Skeletal muscle satellite cell (primary cell): ENCODE measurements around the gene STARD13.

Experiments
- H3K27me3 ChIP-seq: 2 replicates; pipeline ENCODE4 v1.7.0; 2013; ENCODE audit warnings: low read length; ENCODE audit not compliant: control insufficient read depth, insufficient read depth
- H3K36me3 ChIP-seq: 2 replicates; pipeline ENCODE4 v1.7.0; 2013; ENCODE audit warnings: mild to moderate bottlenecking, control low read depth, low read length; ENCODE audit not compliant: insufficient read depth
- H3K4me1 ChIP-seq: 2 replicates; pipeline ENCODE4 v1.7.0; 2013; ENCODE audit warnings: low read length; ENCODE audit not compliant: control insufficient read depth, insufficient read depth
- H3K4me2 ChIP-seq: 2 replicates; pipeline ENCODE4 v1.7.0; 2013; ENCODE audit warnings: mild to moderate bottlenecking, low read length
- H3K4me3 ChIP-seq: 2 replicates; pipeline ENCODE4 v1.7.0; 2013; ENCODE audit warnings: low read length
- H3K9ac ChIP-seq: 2 replicates; pipeline ENCODE4 v1.7.0; 2013; ENCODE audit warnings: mild to moderate bottlenecking, low read depth, low read length, moderate library complexity
- H3K9me3 ChIP-seq: replicated peaks from 2 replicates; pipeline ENCODE4 v1.7.0; 2013; ENCODE audit warnings: mild to moderate bottlenecking, control low read depth, low read length

The STARD13 gene

DNA sequence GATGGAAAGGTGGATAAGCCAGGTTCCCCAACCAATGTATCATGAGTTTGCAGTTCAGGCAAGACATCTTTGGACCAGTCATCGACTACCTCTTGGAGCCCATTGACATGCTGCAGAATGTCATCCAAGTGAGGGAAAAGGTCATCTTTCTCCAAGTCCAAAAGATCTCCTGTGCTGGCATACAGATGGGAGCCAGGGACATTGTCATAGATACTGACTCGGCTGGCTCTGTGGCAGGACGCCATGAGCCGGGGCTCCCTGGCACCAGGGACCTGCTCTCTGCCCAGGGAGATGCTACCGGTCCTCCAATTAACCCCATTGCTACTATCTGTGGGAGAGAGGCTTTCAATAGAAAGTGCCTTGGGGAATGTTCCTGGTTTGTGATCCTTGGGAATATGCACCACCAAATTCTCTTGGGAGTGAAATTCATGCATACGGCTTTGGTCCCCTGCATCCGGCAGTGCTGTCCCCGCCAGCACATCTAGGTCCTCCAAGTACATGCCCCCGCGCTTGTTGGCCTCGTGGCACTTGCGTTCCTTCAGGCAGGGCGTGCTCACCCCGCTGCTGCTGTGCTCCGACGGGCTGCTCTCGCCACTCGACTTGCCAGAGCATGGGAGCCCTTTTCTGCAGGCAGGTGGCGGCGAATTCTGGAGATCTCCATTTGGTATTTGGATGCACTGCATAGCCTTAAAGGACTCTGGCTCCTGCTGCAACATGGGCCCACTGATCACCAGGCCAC lies 156.3 kb downstream of the STARD13 start:
- Histone ChIP-seq H3K4me3 (no peak overlapping the region), H3K9me3 (no peaks in the 10 kb centered on the region), H3K4me2 (no peak overlapping the region), H3K36me3 (peaks cover 72% of the 10 kb centered on the region), H3K9ac (no peak overlapping the region), H3K27me3 (no peaks in the 10 kb centered on the region), H3K4me1 (peaks cover 61% of the 10 kb centered on the region)

DNA sequence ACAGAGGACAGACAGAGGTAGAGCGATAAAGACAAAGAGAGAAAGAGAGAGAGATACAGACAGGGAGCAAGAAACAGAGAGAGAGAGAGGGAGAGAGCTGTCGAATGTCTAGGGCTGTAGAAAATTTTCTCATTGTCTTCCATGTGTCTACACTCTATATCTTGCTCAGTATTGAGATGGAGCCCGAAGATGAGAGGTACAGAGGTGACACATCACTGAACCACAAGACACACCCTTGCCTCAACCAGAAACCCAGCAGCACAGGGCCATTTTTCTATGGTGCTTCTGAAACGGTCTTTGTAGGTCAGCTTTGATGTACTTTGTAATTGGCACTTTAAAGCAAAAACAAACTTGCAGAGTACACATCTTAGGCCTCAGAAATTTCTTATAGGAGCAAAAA lies 157.4 kb downstream of the STARD13 start:
- Histone ChIP-seq H3K4me2 (peak overlapping the region; percentile 4), H3K9ac (peak overlapping the region; percentile 69), H3K27me3 (no peaks in the 10 kb centered on the region), H3K4me1 (peaks cover 52% of the 10 kb centered on the region), H3K36me3 (peaks cover 72% of the 10 kb centered on the region), H3K9me3 (no peaks in the 10 kb centered on the region), H3K4me3 (no peak overlapping the region)

DNA sequence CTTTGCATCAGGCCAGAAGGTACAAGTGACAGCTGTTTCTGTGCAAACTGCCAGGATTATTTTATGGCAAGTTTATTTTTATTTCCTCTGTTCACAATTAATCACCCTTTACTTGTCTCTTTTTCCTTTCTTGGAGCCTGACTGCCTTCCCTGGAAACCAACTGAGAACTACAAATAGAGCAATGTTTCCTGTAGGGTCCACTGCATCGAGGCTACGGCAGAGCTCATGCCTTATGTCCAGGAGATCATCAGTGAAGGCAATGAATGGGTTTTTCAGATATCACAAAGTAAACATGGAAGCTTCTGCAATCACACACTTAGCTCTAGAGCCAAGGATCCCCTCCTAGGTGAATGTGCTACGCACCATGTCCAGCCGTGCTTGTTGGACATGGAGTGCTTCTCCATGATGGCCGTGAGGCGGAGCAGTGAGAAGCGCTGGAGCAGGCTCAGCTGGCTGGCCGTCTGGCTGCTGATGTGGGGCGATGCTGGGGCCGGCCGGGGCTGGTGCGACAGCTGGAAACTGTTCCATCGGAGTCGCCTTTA lies 158.5 kb downstream of the STARD13 start:
- Histone ChIP-seq H3K27me3 (no peaks in the 10 kb centered on the region), H3K9ac (peak overlapping the region; percentile 69), H3K4me1 (peaks cover 43% of the 10 kb centered on the region), H3K9me3 (no peaks in the 10 kb centered on the region), H3K4me3 (peak overlapping the region; percentile 20), H3K36me3 (peaks cover 76% of the 10 kb centered on the region), H3K4me2 (peak overlapping the region; percentile 63)

DNA sequence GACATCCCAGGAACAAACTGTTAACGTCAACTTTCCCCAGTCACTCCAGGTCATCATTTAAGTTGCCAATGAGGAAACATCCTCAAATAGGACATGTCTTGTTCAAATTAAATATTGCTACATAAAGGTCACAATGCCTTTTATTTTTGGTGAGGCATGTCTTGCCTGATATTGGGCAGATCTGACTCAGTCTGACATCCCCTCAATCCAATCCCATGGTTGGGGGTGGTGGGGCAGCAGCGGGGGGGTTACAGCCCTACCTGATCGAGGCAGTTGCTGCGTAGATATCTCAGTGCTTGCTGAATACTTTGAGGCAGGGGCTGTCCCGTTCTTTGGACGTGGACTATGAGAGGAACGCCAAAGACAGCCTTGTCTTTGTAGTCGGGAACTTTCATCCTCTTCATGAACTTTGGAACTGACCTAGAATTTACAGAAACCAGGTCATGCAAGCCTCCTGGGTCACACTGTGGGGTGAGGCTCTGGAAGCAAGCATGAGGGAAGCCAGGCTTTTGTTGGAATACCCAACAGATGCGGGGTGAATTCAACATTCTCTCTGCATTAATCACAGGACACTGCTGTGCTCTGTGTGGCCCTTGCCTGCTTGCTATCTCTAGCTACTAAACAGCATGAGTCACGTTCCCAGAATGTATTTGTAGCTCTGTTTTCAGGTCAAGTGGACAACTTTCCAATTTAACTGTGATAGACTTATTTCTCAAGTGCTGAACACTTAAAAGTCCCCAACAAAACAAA lies 159.6 kb downstream of the STARD13 start:
- Histone ChIP-seq H3K4me2 (peak overlapping the region; percentile 63), H3K27me3 (no peaks in the 10 kb centered on the region), H3K4me3 (peak overlapping the region; percentile 21), H3K9me3 (no peaks in the 10 kb centered on the region), H3K4me1 (peaks cover 43% of the 10 kb centered on the region), H3K9ac (peak overlapping the region; percentile 69), H3K36me3 (peaks cover 69% of the 10 kb centered on the region)

DNA sequence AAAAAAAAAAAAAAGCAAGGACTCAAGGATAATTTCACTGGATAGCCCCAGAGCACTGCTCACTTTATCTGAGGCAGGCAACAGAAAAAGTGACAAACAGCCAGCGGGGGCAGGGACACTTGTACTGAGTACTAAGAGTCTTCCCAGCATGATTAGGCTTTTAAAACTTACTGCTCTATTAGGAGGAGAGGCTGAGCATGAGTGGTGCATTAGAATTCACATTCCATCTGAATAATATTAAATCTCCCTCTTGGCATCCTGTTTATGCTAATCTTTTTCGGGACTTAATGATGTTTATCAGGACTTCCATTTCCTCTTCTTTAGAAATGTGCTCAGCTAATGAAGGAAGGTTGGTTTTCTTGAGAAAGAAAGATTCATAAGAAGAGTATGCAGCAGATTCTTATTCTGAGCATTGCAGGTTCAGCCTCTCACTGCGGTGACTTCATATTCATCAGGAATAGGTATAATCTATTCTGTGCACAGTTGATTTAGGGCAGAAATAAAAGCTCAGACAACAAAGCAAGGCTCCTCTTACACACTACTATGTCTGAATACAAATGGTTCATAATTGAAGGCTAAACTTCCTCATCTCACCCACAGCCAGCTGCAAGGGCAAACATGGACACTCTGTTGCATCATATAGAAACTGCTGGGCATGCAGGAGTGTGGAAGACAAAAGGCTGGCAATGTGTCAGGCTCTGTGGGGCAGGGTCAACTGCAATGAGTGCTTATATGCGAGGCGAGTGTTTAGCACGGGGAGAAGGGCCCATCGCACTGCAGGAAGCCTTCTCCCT lies 162.3 kb downstream of the STARD13 start:
- peaks cover 39% of the 10 kb centered on the region for H3K4me1 ChIP-seq
- H3K4me2 ChIP-seq, result no peak overlapping the region
- H3K4me3 ChIP-seq, result no peak overlapping the region
- peaks cover 69% of the 10 kb centered on the region for H3K36me3 ChIP-seq
- H3K27me3 ChIP-seq, result no peaks in the 10 kb centered on the region
- H3K9ac ChIP-seq, result no peak overlapping the region
- no peaks in the 10 kb centered on the region for H3K9me3 ChIP-seq

DNA sequence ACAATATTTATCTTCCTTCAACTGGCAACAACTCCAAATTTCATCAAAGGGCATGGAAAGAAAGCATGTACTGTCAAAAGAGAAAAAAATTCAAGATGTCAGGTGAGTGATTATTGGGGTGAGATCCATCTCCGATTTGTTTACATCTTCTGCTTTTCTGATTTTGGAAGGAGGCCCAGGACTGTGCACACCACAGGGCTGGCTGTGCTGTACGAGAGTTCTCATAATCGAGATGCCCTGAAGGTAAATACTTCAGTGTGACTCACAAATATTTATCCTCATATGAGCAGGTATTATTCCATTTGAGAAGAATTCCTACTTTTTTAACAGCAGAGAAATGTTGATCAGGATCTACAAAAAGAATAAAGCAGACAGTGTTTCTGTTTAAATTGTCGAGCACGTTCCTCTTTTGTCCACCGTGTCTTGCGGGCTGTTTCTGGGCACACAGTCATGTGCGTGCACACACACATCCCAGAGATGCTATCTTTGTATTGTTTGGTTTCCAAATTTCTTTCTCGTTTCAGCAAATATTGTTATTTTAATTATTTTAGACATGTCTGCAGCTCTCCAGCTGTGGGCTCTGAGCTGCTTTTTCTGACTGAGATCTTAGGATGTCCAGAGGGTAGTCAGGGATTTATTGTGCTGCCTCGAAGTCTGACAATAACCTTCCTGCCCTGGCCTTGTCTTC lies 165.6 kb downstream of the STARD13 start:
- H3K4me1 ChIP-seq, result peaks cover 7% of the 10 kb centered on the region
- no peak overlapping the region for H3K9ac ChIP-seq
- H3K27me3 ChIP-seq, result no peaks in the 10 kb centered on the region
- H3K9me3 ChIP-seq, result no peaks in the 10 kb centered on the region
- H3K36me3 ChIP-seq, result peaks cover 90% of the 10 kb centered on the region
- H3K4me3 ChIP-seq, result no peak overlapping the region
- H3K4me2 ChIP-seq, result no peak overlapping the region

DNA sequence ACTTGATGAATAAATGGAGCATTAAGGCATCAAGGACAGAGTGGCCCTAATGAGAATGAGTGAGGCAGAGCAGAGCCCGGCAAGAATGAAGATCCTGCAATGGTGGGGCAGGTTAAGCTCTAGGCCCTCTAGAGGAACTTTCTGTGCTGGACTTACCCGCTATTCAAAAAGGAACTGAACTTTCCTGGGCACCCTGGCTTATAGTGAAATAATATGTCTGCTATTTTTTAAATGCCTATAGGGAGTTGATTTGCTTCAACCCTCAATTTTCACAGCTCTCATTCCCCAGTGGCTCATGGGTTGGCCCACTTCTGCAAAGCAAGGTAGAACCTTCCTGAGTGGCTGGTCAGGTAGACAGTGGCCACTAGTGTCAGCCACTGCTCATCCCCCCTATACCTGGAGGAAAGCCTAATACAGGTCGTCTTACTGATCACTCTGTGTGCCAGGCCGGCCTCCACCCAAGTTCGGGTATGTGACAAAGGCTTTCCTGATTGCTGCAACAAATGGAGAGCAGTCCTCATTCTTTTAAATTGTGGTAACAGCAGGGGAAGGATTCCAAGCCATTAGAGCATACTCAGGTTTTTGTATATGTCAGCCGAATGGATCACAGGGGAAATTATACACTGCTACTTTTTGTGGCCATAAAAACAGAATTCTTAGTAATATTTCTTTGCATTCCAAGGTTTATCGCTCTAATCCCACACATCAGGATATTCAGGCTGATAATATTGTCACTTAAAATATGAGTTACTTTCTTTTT lies 166.4 kb downstream of the STARD13 start:
- no peak overlapping the region for H3K4me2 ChIP-seq
- H3K36me3 ChIP-seq, result peaks cover 90% of the 10 kb centered on the region
- no peak overlapping the region for H3K9ac ChIP-seq
- no peaks in the 10 kb centered on the region for H3K27me3 ChIP-seq
- H3K4me3 ChIP-seq, result no peak overlapping the region
- no peaks in the 10 kb centered on the region for H3K9me3 ChIP-seq
- H3K4me1 ChIP-seq, result peaks cover 4% of the 10 kb centered on the region

DNA sequence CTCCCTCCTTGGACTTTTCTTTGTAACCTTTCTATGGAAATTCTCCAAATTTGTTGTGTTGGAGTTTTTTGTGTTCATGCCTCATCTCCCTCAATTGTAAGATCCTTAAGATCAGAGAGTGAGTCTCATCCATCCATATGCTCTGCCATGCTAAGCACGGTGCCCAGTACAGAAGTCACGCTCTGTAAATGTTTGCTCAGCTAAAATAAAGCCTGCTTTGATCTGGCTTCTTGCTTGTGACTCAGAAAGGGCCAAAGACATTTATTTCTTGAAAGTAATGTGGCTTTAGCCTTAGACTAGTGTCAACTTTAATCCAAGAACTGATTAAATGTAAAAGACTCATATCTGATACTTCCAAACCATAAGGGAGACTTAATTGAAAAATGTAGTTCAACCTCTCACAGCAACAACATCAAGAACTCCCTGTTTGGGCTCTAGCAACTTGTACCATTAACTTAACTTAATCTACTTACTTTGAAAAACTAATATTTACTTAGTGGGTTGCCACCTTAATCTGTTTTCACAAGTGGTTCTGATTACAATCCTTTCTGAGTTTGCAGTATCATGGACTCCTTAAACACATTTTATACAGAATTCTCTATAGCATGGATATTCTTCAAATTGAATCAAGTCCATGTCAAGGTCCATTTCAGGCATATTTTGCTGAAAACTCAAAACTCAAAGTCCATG lies 169.1 kb downstream of the STARD13 start:
- Histone ChIP-seq H3K36me3 (peaks cover 98% of the 10 kb centered on the region), H3K4me2 (no peak overlapping the region), H3K9ac (no peak overlapping the region), H3K4me1 (peaks cover 27% of the 10 kb centered on the region), H3K9me3 (no peaks in the 10 kb centered on the region), H3K27me3 (no peaks in the 10 kb centered on the region), H3K4me3 (no peak overlapping the region)

DNA sequence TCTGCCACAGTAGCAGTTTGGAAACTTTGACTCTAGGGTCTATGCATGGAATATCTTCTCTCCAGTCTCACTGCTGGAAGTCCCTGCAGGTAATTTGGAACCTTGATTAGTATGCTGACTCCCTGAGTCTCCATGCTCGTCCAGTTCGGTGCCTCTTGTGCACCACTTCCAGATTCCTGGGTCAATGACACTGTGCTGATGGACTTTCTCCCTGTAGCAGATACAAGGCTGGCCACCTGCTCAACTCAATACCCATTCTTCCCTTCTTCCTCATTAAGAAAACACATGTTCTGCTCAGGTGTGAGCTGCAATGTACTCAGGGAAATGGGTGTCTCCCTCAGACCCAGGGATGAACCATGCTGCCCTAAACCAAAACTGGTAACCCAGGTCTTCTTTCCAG lies 170.3 kb downstream of the STARD13 start:
- no peak overlapping the region for H3K9ac ChIP-seq
- H3K4me1 ChIP-seq, result peaks cover 39% of the 10 kb centered on the region
- no peak overlapping the region for H3K4me3 ChIP-seq
- H3K9me3 ChIP-seq, result no peaks in the 10 kb centered on the region
- H3K4me2 ChIP-seq, result no peak overlapping the region
- peaks cover 100% of the 10 kb centered on the region for H3K36me3 ChIP-seq
- no peaks in the 10 kb centered on the region for H3K27me3 ChIP-seq

DNA sequence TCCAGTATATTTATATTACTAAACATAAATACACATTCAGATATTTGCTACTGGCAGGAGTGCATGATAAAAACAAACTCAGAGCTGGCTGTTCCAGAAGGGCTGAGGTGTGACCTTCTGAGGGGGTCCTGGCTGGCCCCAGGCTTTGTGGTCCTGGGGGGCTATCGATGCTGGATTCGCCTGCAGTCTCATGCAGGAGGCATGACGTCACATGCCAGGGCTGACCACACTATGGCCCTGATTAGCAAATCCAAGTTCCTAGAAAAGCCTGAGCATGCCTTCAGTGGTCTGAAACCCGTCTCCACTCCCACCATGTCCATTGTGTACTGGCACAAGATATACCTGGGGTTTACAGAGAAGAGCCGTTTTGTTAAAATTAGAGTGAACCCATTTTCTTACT lies 171.4 kb downstream of the STARD13 start:
- H3K4me3 ChIP-seq, result no peak overlapping the region
- H3K36me3 ChIP-seq, result peaks cover 100% of the 10 kb centered on the region
- no peak overlapping the region for H3K9ac ChIP-seq
- H3K4me2 ChIP-seq, result no peak overlapping the region
- no peaks in the 10 kb centered on the region for H3K9me3 ChIP-seq
- peaks cover 46% of the 10 kb centered on the region for H3K4me1 ChIP-seq
- H3K27me3 ChIP-seq, result no peaks in the 10 kb centered on the region
